IPS-NIHi11 (cell line): ENCODE results near the gene EFHD2.
"Not testable (repeated sequence)": the region's sequence is repeated elsewhere in the genome, so short reads cannot be mapped to it uniquely, and the experiment has no call there.

ENCODE experiments used
- DNase-seq: peaks from one replicate; pipeline ENCODE4 v3.0.0; 2012; ENCODE audit warnings: mixed read lengths, low spot score

Gene EFHD2

DNA sequence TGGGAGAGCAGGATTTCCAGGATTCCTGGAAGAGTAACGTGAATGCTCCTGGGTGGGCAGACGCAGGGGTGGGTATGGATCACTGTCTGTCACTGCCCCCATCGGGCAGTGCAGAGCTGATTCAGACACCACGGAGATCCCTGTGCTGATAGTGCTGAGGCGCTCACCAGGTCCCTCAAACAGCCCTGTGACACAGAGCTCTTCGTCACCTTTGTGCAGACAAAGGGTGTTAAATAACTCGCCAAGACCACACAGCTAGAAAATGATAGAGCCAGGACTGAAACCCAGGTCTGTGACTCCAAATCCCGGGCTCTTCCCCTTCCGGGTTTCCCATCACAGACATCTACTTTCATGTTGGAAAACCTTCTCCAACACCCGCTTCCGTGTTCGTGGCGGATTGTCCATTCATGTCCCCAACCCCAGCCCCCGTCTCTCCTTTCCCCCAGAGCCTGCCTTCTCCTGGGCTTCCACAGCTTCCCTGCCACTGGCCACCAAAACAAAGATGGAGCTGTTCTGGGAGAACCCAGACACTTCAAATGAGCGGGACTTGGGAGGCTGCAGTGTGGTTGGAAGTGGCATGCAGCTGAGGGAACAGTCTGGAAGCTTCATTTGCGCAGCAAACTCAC lies 2.6 kb downstream of the EFHD2 start:
- DNase-seq: no peak

DNA sequence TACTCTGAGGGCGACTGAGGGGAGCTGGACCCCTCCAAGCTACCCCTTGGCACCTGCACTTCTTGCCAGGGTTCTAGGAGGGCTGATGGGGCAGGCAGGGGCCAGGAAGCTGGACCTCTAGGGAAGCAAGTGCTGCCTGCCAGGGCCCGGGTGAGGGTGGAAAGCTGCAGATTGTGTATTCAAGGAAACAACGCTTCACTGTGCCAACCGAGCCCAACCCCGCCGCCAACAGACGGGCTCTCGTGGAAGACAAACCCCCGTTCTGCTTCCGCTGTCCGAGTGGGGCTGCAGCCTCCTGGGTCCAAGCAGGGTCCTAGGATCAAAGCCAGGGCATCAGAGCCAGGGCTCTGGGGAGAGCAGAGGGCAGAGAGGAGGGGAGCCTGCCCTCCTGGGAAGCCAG lies 3.2 kb downstream of the EFHD2 start:
- no peak for DNase-seq

DNA sequence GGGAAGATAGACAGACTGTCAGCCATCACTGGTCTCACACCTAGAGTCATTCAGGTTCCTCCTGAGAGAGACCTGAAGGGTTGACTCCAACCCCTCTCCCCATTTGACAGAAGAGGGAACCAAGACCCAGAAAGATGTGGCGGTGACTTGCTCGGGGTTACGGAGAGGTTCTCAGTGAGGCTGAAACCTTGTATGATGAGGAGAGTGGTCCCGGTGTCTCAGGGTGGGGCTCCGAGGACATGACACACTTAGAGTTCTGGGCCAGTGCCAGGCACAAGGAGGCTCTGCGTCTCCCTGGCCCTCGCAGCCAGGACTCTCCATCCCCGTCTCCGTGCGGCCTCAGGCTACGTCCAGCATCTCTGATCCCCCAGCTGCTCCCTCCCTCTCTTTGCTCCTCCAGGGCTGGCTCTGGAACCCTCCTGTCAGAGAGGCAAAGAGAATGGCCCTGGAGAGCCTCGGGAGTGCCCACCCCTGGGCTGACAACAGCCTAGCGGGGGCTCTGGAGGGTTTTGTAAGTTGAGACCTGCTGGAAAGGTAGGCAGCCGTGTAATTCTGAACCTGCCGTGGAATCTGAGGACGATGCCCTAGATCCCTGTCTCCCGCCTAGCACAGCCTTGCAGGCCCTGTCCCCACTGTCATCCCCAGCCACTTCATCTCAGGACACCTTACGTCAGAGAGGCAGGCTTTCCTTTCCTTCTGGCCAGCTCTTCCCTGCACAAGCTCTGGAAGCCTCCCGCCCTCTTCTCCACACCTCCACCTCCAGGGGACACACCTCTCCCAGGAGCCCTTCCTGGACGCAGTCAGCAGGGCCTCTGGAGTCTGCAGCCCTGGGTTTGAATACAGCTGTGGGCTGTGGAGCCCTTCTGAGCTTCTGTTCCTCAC lies 4.1 kb downstream of the EFHD2 start:
- no peak for DNase-seq

DNA sequence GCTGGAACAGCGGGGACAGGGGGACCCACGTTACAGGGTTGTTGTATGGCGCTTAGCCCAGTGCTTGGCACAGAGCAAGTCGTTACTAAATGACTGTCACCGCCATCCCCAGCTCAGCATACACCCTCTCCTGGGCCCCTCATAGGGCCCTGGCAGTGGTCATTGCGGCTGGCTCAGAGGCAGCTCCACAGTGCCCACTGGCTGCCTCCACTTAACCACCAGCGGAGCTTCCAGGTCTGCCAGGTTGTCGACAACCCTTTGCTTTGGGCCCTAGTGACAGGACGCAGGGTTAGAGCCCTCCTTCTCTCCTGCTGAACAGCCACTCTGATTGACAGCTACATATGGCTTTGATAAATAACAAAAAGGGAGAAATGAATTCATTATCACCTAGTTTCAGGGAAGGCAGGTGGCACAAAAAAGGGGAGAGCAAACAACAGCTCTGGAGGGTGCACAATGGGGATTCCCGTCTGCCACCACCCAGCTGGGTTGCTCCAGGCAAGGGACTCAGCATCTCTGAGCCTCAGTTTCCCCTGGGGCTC lies 4.8 kb downstream of the EFHD2 start:
- no peak for DNase-seq

DNA sequence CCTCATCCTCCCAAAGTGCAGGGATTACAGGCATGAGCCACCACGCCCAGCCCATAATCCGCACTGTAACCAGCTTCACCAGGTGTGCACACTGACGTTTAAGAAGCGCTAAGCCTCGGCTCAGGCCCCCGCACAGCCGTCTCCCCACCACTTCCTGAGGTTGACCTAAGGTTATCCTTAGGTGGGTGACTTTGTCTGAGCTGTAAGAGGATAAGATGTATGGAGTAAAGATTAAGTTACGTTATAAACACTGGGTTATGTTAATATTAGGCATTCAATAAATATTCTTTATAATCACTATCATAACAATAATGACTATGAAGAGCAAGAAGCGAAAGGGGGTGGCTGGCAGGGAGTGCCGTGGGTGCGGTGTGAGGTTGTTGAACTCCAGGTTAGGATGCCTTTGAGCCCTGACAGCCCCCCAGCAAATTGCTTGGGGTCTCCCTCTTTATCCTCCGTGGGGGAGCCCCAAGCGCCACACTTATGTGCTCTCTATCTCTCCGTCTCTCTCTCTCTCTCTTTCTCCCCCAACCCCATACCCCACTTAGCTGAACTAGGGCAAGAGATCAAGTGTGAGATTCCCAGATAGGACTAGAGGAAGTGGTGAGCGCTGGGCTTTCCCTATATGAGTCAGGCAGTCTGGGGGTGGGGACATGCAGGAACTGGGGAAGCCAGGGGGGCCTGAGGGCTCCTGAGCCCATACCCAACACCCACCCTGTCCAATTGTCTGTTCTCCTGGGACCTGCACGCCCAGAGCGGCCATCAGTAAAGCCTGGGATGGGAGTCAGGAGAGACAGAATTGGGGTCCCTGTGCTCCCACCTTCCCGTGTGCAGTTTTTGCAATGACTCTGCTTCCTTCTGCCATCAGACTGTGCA lies 7.6 kb downstream of the EFHD2 start:
- DNase-seq: no peak

DNA sequence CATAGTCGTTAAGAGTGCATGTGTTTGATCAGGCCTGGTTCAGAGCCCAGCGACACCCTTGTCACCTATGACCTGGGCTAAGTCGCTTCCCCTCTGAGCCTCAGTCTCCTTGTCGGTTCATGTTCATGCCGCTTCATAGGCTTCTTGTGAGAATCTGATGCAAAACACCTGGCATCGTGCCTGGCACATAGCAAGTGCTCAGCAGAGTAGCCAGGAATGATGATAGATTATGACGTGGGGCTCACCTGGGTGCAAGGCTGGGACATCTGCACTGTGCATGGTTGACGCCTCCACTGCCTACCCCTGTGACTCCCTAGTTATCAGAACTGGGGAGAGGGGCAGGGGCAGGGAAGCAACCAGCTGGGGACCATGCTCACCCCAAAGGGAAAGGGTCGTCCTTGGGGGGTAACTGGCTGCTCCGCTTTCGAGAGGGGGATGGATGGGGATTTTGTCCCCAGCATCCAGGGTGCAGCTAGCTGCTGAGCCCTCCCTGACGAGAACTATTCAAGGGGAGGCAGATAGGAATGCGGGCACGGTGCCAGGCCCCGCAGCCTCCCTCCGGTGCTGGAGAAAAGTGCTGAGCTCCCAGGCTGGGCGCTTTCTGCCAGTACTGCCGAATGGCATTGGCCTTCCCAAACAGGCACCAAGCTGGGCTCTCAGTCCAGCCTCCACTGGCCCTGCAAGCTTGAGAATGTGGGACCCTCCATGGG lies 9.3 kb downstream of the EFHD2 start:
- DNase-seq: no peak

DNA sequence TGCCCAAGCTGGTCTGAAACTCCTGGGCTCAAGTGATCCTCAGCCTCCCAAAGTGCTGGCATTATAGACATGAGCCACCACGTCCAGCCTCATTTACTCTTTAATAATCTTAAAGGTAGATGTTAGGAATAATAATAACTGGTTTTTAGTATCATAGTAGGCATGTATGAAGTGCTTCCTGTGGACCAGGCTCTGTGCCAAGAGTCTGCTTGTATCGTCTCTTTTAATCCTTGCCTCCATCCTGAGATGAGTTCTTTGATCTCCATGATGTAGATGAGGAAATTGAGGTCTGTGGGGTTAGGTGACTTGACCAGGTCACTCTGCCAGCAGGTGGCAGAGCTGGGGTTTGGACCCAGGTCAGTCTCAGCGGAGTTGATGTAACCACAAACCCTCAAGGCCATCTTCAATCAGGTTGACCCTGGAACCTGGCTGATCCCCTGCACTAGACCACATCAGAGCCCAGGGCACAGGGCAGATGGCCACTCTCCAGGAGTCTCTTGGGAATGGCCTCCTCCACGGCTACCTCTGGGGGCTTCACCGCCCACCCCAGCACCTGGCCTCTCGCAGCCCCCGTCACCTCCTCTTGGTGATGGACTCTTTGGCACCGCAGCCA lies 11.3 kb downstream of the EFHD2 start:
- DNase-seq: no peak

DNA sequence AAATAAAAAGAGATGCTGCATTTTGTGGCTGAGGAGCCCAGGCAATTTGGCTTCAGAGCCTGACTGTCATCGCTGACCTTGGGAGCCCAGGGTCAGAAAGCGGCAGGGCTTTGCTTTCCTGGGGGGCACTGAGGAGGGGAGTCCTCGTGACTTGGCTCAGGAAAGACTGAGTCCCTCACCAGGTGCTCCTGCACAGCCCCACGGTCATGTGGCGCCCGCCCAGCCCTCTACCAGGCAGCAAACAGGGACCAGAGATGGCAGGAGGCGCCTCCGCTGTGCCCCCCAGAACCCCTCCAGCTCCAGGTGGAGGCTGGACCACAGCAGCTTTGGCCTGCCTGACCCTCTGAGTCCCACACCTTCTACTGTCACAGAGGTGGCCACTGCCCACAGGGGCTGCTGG lies 13.2 kb downstream of the EFHD2 start:
- no peak for DNase-seq

DNA sequence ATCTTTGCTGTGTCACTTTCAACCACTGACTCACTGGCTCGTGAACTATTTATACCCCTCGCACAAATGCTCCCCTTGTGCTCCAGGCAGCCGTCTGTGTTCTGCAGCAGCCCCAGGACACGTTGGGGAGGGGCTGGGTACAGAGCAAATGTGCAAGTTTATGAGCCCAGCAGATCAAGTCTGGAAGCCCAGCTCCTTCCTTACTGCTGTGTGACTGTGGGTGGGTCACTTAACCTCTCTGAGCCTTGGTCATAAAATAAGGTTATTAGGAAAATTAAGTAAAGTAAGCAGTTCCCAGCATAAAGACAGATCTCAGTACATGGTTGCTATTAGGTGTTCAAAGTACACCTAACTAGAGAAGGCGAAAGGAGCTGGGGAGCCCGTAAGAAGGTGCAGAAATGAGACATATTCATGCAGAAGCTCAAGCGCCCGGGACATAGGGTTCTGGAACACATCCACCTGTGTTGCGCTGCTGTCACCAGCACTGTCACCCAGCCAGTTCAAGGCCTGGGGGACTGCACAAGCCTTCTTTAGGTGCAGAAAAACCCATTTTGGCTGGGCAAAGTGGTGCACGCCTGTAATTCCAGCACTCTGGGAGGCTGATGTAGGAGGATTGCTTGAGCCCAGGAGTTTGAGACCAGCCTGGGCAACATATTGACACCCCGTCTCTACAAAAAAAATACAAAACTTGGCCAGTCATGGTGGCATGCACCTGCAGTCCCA lies 13.8 kb downstream of the EFHD2 start:
- DNase-seq: no peak

DNA sequence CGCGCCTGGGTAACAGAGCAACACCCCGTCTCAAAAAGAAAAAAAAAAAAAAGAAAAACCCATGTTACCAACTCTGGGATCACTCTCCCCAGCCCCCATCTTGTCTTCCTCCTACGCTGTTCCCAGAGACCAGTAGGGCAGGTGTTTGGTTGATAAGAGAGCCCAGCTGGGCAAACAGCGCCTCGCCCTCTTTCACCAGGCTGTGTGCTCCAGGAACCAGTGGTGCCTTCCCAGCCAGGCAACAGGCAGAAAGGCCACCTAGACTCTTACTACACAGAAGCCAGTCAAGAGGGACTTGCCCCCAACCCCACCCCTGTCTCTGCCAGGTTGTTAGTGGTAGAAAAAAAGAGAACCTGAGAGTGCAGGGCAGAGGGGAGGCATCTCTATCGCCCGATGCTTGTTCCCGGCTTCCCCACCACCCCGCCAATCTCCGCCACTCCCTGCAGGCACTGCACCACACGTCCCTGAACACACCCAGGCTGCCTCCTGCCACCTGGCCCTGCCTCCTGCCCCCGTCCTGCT lies 14.5 kb downstream of the EFHD2 start:
- no peak for DNase-seq

DNA sequence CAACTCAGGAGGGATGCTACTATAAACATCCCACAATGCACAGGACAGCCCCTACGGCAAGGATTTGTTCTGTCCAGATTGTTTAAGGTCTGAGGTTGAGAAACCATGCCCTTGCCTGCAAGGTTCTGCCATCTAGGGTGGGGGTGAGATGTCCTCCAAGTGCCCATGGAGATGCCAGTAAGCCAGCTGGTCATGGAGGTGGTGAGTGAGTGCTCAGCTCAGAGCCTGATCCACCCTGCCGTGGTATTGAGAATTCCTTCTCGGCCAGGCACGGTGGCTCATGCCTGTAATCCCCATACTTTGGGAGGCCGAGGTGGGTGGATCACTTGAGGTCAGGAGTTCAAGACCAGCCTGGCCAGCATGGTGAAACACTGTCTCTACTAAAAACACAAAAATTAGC lies 15.3 kb downstream of the EFHD2 start:
- DNase-seq: no peak

DNA sequence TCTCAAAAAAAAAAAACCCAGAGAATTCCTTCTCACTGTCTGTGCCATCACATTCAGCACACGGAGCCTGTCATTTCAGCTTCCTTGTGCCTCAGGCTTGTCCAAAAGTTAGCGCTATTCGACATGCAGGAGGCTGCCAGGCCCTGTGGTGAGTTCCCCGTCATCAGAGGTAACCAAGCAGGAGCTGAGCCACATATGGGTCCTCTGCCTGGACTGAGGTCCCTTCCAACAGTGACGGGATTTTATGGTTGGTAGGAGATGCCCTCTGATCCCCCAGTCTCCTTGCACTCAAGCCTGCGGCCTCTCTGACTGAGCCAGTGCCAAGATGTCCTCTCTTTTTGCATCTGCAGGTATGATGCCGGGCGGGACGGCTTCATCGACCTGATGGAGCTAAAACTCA lies 15.8 kb downstream of the EFHD2 start:
- DNase-seq: no peak

DNA sequence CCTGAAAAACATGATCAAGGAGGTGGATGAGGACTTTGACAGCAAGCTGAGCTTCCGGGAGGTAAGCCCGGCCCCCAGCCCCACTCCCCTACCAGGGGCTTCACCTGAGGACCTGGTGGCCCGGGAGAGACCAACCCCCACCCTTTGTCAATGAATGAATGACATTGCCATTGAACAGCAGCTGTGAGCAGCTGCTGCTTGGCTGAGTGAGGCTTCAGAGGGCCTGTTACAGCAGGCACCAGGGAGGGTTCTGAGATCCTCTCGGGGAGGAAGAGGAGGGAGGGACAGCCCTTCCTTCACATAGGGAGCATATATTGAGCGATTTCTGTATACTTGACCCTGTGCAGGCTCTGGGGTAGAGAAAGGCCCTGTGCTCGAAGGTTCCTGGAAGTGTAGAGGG lies 16.3 kb downstream of the EFHD2 start:
- no peak for DNase-seq

DNA sequence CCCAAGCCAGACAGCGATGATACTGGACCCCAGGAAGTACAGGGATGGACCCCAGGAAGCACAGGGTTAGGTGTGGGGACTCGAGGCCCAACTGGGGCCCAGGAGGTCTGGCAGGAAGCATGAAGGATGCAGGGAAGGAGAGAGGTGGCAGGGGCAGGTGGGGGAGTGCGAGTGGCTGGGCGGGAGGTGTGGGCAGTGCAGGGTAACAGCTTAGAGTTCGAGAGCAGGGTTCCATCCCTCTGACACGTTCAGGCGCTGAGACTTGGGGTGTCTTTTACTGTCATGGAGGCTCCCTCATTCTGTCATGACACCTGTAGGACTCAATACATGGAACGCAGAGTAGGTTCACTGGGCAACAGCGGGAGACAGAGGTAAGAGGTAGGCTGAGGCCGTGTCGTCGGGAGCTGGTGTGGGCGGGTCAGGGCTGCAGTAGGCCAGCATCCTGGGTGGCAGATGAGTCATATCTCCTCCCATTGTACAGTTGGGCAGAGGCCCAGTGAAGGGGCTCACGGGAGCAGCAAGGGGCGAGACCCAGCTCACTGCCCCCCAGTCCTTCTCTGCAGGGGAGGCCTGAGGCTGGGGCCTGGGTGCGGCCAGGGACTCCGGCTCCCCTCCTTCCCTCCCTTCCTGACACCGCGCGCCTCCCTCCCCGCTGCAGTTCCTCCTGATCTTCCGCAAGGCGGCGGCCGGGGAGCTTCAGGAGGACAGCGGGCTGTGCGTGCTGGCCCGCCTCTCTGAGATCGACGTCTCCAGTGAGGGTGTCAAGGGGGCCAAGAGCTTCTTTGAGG lies 17.0 kb downstream of the EFHD2 start:
- DNase-seq: no peak

DNA sequence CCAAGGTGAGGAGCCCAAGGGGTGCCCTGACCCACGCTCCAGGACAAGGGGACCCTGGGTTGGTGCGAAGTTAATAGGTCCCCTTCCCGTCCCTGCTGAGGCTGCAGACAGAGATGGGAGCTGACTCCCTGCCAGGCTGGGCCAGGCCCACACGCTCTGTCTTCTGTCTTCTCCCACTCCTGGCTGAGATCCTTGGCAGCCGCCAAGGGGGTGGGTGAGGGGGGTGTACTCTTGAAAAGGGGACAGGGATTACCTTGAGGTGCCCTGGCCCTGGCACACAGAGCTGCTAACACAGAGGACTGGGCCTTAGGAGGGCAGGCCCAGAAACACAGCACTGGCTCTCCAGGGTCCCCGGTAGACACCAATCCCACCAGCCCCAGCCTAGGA lies 17.6 kb downstream of the EFHD2 start:
- DNase-seq: no peak

DNA sequence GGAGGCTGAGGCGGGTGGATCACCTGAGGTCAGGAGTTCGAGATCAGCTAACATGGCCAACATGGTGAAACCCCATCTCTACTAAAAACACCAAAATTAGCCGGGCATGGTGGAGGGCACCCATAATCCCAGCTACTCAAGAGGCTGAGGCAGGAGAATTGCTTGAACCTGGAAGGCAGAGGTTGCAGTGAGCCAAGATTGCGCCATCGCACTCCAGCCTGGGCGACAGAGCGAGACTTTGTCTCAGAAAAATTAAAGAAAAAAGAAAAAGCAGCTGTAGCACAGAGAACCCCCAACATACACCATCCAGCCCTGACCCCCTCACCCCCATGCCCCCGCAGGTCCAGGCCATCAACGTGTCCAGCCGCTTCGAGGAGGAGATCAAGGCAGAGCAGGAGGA lies 18.6 kb downstream of the EFHD2 start:
- not testable (repeated sequence) for DNase-seq

DNA sequence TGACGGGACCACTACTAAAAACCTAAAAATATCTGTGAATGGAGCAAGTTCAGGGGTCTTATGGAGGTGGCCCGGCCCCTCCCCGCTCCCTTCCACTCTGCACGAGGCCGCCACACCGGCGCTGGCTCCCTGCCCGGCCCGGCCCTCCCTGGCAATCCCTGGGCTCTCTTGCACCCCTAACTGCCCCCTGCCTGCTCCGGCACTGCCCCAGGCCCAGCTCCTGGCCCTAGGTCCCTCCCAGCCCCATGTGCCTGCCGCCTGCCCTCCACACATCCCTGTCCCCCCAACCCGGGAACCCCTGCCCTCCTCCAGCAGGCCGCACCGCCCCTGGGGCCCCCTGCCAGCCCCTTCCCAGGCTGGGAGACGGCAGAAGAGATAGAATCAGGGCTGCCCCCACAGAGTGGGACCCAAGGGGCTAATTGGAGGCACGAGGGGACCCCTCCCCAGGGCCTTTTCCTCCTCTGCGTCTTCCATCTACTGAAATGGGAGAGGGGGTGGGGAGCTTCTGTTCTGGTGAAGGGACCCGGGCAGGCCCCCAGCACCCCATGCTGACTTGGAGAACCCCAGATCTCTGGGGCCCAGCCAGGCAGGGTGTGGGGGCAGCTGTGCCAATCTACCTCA lies 19.2 kb downstream of the EFHD2 start:
- no peak for DNase-seq

DNA sequence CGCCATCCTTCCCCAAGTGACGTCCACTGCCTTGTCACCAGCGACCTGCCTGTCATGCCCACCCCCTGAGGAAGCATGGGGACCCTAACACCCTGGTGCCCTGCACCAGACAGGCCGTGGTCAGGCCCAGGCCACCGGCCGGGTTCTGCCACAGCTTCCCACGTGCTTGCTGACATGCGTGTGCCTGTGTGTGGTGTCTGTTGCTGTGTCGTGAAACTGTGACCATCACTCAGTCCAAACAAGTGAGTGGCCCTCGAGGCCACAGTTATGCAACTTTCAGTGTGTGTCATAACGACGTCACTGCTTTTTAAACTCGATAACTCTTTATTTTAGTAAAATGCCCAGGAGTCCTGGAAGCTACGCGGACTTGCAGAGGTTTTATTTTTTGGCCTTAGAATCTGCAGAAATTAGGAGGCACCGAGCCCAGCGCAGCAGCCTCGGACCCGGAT lies 20.0 kb downstream of the EFHD2 start:
- no peak for DNase-seq
